ENCODE data around the gene MYZAP. TPM values are rescaled to one million over a fixed set of nuclear protein-coding genes. Genes with fewer than 3 reads are reported as not detected.

MYZAP gene
- total RNA-seq, 2 donors from 2014 or later = 0.22 to 0.33 TPM

DNA sequence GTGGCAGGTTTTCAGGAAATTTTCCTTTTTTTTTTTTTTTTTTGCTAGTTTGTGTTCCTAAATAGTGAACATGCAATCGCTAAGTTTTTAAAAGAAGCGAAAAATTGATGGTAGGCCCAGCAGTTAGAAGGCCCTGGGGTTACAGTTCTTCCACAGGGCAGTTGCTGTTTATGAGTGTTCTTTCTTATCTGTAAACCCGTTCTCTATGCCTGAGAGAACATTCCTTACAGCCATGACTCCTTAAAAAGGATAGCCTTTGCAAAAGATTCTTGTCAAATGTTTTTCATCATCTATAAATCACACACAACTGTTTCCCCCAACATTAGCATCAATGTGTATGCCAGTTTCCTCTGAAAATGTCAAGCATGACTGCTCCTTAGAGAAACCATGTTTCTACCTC is 23.8 kb upstream of the MYZAP start:
- Histone ChIP-seq H3K9me3 (ENCODE audit: control insufficient read depth, low read length) (no peaks in the 10 kb centered on the region), H3K9ac (ENCODE audit: extremely low read depth, low read length, poor library complexity, severe bottlenecking) (no peak overlapping the region), H3K4me1 (ENCODE audit: control insufficient read depth, insufficient read depth, low read length) (no peaks in the 10 kb centered on the region), H3K27ac (ENCODE audit: low read depth, low read length) (no peak overlapping the region), H3K4me3 (ENCODE audit: low read length) (no peak overlapping the region), H3K36me3 (ENCODE audit: control insufficient read depth, insufficient read depth, low read length) (no peaks in the 10 kb centered on the region), H3K27me3 (ENCODE audit: control insufficient read depth, insufficient read depth, low read length, poor library complexity, severe bottlenecking) (no peaks in the 10 kb centered on the region)
- no peaks in the 10 kb centered on the region for H3K9me3 Mint-ChIP-seq
- WGBS, 2 experiments (ENCODE audit: insufficient coverage in 1 of 2, insufficient read length in 1 of 2) = 92 to 93% methylated on average over 3 of the region's 3 CpGs
- H3K36me3 Mint-ChIP-seq (ENCODE audit: low read depth) = no peaks in the 10 kb centered on the region
- H3K27me3 Mint-ChIP-seq (ENCODE audit: insufficient read depth) = no peaks in the 10 kb centered on the region
- H3K27ac Mint-ChIP-seq = no peak overlapping the region
- no peak overlapping the region for H3K4me3 Mint-ChIP-seq
- DNase-seq = no peak
- TF ChIP-seq CTCF (conservative IDR thresholded peaks at IDR 0.05) = no peak
- peaks cover 3% of the 10 kb centered on the region for H3K4me1 Mint-ChIP-seq

- no peak overlapping the region for H3K9ac ChIP-seq (ENCODE audit: extremely low read depth, low read length, poor library complexity, severe bottlenecking)
- 88% methylated on average over 2 of the region's 2 CpGs; no CpG with 5 or more reads in 1 of the 2 experiments for WGBS, 2 experiments (ENCODE audit: insufficient coverage in 1 of 2, insufficient read length in 1 of 2)
- H3K4me1 ChIP-seq (ENCODE audit: control insufficient read depth, insufficient read depth, low read length) = no peaks in the 10 kb centered on the region
- H3K9me3 ChIP-seq (ENCODE audit: control insufficient read depth, low read length) = no peaks in the 10 kb centered on the region
- no peak for TF ChIP-seq CTCF (conservative IDR thresholded peaks at IDR 0.05)
- no peaks in the 10 kb centered on the region for H3K27me3 ChIP-seq (ENCODE audit: control insufficient read depth, insufficient read depth, low read length, poor library complexity, severe bottlenecking)
- no peaks in the 10 kb centered on the region for H3K36me3 Mint-ChIP-seq (ENCODE audit: low read depth)
- H3K4me1 Mint-ChIP-seq = peaks cover 3% of the 10 kb centered on the region
- H3K36me3 ChIP-seq (ENCODE audit: control insufficient read depth, insufficient read depth, low read length) = no peaks in the 10 kb centered on the region
- DNase-seq = no peak
- H3K27ac Mint-ChIP-seq = no peak overlapping the region
- no peak overlapping the region for H3K27ac ChIP-seq (ENCODE audit: low read depth, low read length)
- H3K4me3 ChIP-seq (ENCODE audit: low read length) = no peak overlapping the region
- no peak overlapping the region for H3K4me3 Mint-ChIP-seq
- H3K9me3 Mint-ChIP-seq = no peaks in the 10 kb centered on the region
- no peaks in the 10 kb centered on the region for H3K27me3 Mint-ChIP-seq (ENCODE audit: insufficient read depth)
Observed at GRCh38 chr15:57568299-57568698, 23.4 kb upstream of the MYZAP start.

DNA sequence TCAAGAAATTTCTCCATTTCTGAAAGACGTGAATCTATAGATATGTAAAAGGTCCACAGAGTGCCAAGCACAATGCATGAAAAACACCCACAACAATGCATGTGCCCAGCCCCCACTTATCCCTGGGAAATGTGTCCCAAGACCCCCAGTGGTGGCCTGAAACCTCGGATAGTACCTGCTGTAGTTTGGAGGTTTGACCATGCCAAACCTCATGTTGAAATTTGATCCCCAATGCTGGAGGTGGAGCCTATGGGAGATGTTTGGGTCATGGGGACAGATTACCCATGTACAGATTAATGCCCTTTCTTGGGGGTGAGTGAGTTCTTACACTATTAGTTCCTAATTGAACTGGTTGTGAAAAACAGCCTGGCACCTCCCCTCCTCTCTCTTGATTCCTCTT is 21.4 kb upstream of the MYZAP start:
- H3K4me3 ChIP-seq (ENCODE audit: low read length) = no peak overlapping the region
- H3K4me3 Mint-ChIP-seq = no peak overlapping the region
- H3K27me3 Mint-ChIP-seq (ENCODE audit: insufficient read depth) = no peaks in the 10 kb centered on the region
- no peak overlapping the region for H3K27ac Mint-ChIP-seq
- no peaks in the 10 kb centered on the region for H3K36me3 Mint-ChIP-seq (ENCODE audit: low read depth)
- no peaks in the 10 kb centered on the region for H3K9me3 Mint-ChIP-seq
- H3K27me3 ChIP-seq (ENCODE audit: control insufficient read depth, insufficient read depth, low read length, poor library complexity, severe bottlenecking) = no peaks in the 10 kb centered on the region
- H3K9ac ChIP-seq (ENCODE audit: extremely low read depth, low read length, poor library complexity, severe bottlenecking) = no peak overlapping the region
- H3K9me3 ChIP-seq (ENCODE audit: control insufficient read depth, low read length) = no peaks in the 10 kb centered on the region
- no peak for DNase-seq
- H3K27ac ChIP-seq (ENCODE audit: low read depth, low read length) = no peak overlapping the region
- no peaks in the 10 kb centered on the region for H3K36me3 ChIP-seq (ENCODE audit: control insufficient read depth, insufficient read depth, low read length)
- H3K4me1 ChIP-seq (ENCODE audit: control insufficient read depth, insufficient read depth, low read length) = no peaks in the 10 kb centered on the region
- peaks cover 1% of the 10 kb centered on the region for H3K4me1 Mint-ChIP-seq
- no peak for TF ChIP-seq CTCF (conservative IDR thresholded peaks at IDR 0.05)
- 86 to 100% methylated on average over 1 to 2 of the region's 2 CpGs for WGBS, 2 experiments (ENCODE audit: insufficient coverage in 1 of 2, insufficient read length in 1 of 2)

Data from endodermal cell (in vitro differentiated cells).